ENCODE measurements around the gene COASY.

The COASY gene

GRCh38 chr17:42517516-42517915 is 44.4 kb upstream of the COASY start:
- no peaks in the 10 kb centered on the region for H3K27me3 ChIP-seq (ENCODE audit: insufficient read depth, low read length)
- no peak overlapping the region for H3K27ac ChIP-seq (ENCODE audit: low read depth, low read length, poor library complexity, severe bottlenecking)
- H3K9me2 ChIP-seq (ENCODE audit: low read depth, low read length), result no peaks in the 10 kb centered on the region
- H3K4me2 ChIP-seq (ENCODE audit: low read length), result no peak overlapping the region
- H3F3A ChIP-seq (ENCODE audit: insufficient read depth, low read length), result no peaks in the 10 kb centered on the region; the same call in 1 of the 2 replicates
- H3K36me3 ChIP-seq (ENCODE audit: insufficient read depth, low read length), result peaks cover 10% of the 10 kb centered on the region; the same call in 1 of the 2 replicates
- no peak overlapping the region for H2AFZ ChIP-seq (ENCODE audit: low read length)
- H3K4me1 ChIP-seq (ENCODE audit: insufficient read depth, low read length, severe bottlenecking), result no peaks in the 10 kb centered on the region
- no peak for TF ChIP-seq EZH2 (IDR thresholded peaks at IDR 0.05; ENCODE audit: borderline replicate concordance, low read length)
- TF ChIP-seq CTCF (IDR thresholded peaks at IDR 0.05; ENCODE audit: low read length), result peak; percentile 98
- no peaks in the 10 kb centered on the region for H3K79me2 ChIP-seq (ENCODE audit: insufficient read depth, low read length)
- H3K9ac ChIP-seq (ENCODE audit: low read length), result no peak overlapping the region
- no peak overlapping the region for H3K4me3 ChIP-seq (ENCODE audit: low read depth, low read length, poor library complexity, severe bottlenecking)
- H3K9me3 ChIP-seq (ENCODE audit: low read length), result no peaks in the 10 kb centered on the region
- H4K20me1 ChIP-seq (ENCODE audit: insufficient read depth, low read length), result no peaks in the 10 kb centered on the region

GRCh38 chr17:42518046-42518754 is 43.7 kb upstream of the COASY start:
- Histone ChIP-seq H3K79me2 (ENCODE audit: insufficient read depth, low read length) (no peaks in the 10 kb centered on the region), H3K36me3 (ENCODE audit: insufficient read depth, low read length) (peaks cover 10% of the 10 kb centered on the region; the same call in 1 of the 2 replicates), H3F3A (ENCODE audit: insufficient read depth, low read length) (no peaks in the 10 kb centered on the region; the same call in 1 of the 2 replicates), H3K9me3 (ENCODE audit: low read length) (no peaks in the 10 kb centered on the region), H3K27ac (ENCODE audit: low read depth, low read length, poor library complexity, severe bottlenecking) (no peak overlapping the region), H3K27me3 (ENCODE audit: insufficient read depth, low read length) (no peaks in the 10 kb centered on the region), H3K9me2 (ENCODE audit: low read depth, low read length) (no peaks in the 10 kb centered on the region), H3K9ac (ENCODE audit: low read length) (no peak overlapping the region), H4K20me1 (ENCODE audit: insufficient read depth, low read length) (no peaks in the 10 kb centered on the region), H3K4me1 (ENCODE audit: insufficient read depth, low read length, severe bottlenecking) (no peaks in the 10 kb centered on the region), H3K4me2 (ENCODE audit: low read length) (no peak overlapping the region), H3K4me3 (ENCODE audit: low read depth, low read length, poor library complexity, severe bottlenecking) (no peak overlapping the region), H2AFZ (ENCODE audit: low read length) (no peak overlapping the region)
- TF ChIP-seq EZH2 (IDR thresholded peaks at IDR 0.05; ENCODE audit: borderline replicate concordance, low read length) (no peak), CTCF (IDR thresholded peaks at IDR 0.05; ENCODE audit: low read length) (no peak)

GRCh38 chr17:42518755-42519545 is 43.0 kb upstream of the COASY start:
- Histone ChIP-seq H3K27ac (ENCODE audit: low read depth, low read length, poor library complexity, severe bottlenecking) (no peak overlapping the region), H3K4me2 (ENCODE audit: low read length) (no peak overlapping the region), H3K4me3 (ENCODE audit: low read depth, low read length, poor library complexity, severe bottlenecking) (no peak overlapping the region), H3K4me1 (ENCODE audit: insufficient read depth, low read length, severe bottlenecking) (no peaks in the 10 kb centered on the region), H4K20me1 (ENCODE audit: insufficient read depth, low read length) (no peaks in the 10 kb centered on the region), H3K27me3 (ENCODE audit: insufficient read depth, low read length) (no peaks in the 10 kb centered on the region), H3K9me2 (ENCODE audit: low read depth, low read length) (no peaks in the 10 kb centered on the region), H2AFZ (ENCODE audit: low read length) (no peak overlapping the region), H3K36me3 (ENCODE audit: insufficient read depth, low read length) (peaks cover 10% of the 10 kb centered on the region; the same call in 1 of the 2 replicates), H3K9me3 (ENCODE audit: low read length) (no peaks in the 10 kb centered on the region), H3F3A (ENCODE audit: insufficient read depth, low read length) (no peaks in the 10 kb centered on the region; the same call in 1 of the 2 replicates), H3K79me2 (ENCODE audit: insufficient read depth, low read length) (no peaks in the 10 kb centered on the region), H3K9ac (ENCODE audit: low read length) (no peak overlapping the region)
- TF ChIP-seq EZH2 (IDR thresholded peaks at IDR 0.05; ENCODE audit: borderline replicate concordance, low read length) (no peak), CTCF (IDR thresholded peaks at IDR 0.05; ENCODE audit: low read length) (no peak)

All from OCI-LY1 (cell line).